GM19193 (cell line): ENCODE results near the gene MUC5AC.

Experiments
- POLR2A ChIP-seq: IDR thresholded peaks from 4 replicates; pipeline ENCODE4 v1.6.1; 2011; ENCODE audit not compliant: insufficient read depth, insufficient read length; ENCODE audit errors: extremely low read depth

Gene MUC5AC, protein sequence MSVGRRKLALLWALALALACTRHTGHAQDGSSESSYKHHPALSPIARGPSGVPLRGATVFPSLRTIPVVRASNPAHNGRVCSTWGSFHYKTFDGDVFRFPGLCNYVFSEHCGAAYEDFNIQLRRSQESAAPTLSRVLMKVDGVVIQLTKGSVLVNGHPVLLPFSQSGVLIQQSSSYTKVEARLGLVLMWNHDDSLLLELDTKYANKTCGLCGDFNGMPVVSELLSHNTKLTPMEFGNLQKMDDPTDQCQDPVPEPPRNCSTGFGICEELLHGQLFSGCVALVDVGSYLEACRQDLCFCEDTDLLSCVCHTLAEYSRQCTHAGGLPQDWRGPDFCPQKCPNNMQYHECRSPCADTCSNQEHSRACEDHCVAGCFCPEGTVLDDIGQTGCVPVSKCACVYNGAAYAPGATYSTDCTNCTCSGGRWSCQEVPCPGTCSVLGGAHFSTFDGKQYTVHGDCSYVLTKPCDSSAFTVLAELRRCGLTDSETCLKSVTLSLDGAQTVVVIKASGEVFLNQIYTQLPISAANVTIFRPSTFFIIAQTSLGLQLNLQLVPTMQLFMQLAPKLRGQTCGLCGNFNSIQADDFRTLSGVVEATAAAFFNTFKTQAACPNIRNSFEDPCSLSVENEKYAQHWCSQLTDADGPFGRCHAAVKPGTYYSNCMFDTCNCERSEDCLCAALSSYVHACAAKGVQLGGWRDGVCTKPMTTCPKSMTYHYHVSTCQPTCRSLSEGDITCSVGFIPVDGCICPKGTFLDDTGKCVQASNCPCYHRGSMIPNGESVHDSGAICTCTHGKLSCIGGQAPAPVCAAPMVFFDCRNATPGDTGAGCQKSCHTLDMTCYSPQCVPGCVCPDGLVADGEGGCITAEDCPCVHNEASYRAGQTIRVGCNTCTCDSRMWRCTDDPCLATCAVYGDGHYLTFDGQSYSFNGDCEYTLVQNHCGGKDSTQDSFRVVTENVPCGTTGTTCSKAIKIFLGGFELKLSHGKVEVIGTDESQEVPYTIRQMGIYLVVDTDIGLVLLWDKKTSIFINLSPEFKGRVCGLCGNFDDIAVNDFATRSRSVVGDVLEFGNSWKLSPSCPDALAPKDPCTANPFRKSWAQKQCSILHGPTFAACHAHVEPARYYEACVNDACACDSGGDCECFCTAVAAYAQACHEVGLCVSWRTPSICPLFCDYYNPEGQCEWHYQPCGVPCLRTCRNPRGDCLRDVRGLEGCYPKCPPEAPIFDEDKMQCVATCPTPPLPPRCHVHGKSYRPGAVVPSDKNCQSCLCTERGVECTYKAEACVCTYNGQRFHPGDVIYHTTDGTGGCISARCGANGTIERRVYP (N-terminal part only)

DNA sequence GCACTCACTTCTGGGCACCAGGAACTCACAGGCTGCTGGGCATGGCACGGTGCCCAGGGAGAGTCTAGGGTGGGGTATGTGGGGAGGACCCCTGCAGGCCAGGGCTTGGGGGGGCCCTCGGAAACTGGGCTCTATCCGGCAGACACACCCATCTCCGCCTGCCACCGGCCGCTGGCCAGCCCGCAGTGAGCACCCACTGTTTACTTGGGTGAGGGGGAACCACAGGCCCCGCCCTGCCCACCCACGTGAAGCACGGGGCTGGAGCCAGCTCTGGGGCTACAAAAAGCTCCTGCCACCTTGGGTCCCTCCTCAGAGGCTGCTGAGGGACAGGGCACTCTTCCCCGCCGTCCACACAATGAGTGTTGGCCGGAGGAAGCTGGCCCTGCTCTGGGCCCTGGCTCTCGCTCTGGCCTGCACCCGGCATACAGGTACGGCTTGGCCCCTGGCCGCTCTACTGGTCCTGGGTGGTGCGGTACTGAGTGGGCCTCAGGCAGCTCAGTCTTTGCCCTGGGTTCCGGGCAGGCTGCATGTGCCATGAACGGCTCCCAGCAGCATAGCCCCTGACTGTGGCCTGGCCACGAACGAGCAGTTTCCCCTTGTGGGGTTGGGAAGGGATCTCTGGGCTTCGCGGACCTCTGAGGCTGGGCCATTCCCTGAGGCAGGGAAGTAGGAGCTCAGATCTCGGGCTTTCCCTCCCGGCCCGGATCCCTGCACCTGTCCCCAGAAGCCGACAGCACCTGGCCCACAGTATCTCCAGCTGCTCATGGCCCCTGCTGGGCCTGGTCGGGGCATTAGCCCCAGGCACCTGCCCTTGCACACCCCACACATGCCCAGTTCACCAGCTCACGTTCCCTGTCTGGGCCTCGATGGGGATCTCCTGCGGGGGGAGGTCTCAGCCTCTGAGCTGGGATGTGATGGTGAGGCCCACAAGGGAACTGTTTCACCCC lies at the start of gene MUC5AC:
Gene MUC5AC, plus strand, starts transcription at position 309 of the 947 bp plus-strand sequence. Its CDS starts 47 bp downstream, at position 356.
- TF ChIP-seq POLR2A: no peak

DNA sequence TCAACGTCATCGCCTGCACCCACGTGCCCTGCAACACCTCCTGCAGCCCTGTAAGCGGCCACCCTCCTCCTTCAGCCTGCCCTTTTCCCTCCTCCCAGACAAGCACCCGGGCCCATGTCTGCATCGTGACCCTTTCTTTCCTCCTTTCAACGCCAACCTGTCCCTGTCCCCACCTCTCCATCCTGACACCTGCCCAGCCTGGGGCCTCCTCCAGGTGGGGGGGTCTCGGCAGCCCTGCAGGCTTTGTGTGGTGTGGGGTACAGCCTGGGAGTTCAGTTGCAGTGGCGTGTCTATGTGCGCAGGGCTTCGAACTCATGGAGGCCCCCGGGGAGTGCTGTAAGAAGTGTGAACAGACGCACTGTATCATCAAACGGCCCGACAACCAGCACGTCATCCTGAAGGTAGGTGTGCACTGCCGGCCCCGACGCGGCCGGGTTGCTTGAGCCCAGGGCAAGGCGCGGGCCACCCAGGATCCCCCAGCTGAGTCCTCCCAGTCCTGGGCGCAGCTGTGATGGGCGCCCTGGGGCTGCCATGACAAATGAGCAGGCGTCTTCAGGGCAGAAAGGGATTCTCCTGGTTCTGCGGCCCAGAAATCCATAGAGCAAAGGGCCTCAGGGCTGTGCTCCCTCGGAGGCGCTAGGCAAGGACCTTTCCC lies 49.4 kb upstream of the MUC5AC start:
- TF ChIP-seq POLR2A: no peak

DNA sequence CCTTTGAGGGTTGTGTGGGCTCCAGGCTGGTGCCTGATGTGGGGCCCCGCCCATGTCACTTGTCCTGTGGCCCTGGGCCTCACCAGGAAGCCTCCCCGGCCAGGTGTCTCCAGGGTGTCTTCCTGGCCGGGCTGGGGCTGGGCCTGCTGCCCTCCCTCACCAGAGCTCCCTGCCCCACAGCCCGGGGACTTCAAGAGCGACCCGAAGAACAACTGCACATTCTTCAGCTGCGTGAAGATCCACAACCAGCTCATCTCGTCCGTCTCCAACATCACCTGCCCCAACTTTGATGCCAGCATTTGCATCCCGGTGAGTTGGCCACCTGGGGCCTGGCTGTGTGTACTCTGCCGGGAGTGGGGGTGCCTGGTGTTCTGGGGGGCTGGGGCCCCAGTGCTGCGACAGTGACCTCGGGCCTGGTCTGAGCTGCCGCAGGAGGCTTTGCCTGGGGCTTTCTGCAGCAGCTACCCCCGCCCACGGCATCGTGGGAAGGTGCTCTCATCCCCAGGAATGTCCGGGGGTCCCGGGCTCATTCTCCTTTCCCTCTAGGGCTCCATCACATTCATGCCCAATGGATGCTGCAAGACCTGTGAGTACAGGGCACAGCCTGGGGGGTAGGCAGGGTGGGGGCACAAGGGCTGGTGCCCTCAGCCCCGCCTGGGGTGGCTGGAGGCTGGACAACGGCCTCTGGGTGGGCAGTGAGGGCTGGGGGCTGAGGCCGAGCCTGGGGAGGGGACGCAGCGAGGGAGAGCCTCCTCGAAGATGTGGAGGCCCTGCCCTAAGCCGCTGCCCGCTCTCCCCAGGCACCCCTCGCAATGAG lies 48.4 kb upstream of the MUC5AC start:
- TF ChIP-seq POLR2A: no peak

DNA sequence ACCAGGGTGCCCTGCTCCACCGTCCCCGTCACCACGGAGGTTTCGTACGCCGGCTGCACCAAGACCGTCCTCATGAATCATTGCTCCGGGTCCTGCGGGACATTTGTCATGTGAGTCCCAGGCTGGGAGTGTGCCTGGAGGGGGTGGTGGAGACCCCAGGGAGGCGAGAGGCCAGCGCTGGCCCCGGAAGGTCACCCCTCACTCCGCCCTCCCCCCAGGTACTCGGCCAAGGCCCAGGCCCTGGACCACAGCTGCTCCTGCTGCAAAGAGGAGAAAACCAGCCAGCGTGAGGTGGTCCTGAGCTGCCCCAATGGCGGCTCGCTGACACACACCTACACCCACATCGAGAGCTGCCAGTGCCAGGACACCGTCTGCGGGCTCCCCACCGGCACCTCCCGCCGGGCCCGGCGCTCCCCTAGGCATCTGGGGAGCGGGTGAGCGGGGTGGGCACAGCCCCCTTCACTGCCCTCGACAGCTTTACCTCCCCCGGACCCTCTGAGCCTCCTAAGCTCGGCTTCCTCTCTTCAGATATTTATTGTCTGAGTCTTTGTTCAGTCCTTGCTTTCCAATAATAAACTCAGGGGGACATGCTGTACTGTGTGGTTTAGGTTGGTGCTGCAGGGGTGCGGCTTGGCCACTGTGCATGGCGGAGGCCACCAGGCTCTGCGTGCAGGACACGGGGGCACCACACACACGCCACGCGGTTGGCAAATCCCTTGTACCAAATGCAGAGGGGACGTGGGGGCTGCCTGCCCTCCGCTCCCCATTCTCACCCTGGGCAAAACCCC lies 47.6 kb upstream of the MUC5AC start:
- TF ChIP-seq POLR2A: no peak

DNA sequence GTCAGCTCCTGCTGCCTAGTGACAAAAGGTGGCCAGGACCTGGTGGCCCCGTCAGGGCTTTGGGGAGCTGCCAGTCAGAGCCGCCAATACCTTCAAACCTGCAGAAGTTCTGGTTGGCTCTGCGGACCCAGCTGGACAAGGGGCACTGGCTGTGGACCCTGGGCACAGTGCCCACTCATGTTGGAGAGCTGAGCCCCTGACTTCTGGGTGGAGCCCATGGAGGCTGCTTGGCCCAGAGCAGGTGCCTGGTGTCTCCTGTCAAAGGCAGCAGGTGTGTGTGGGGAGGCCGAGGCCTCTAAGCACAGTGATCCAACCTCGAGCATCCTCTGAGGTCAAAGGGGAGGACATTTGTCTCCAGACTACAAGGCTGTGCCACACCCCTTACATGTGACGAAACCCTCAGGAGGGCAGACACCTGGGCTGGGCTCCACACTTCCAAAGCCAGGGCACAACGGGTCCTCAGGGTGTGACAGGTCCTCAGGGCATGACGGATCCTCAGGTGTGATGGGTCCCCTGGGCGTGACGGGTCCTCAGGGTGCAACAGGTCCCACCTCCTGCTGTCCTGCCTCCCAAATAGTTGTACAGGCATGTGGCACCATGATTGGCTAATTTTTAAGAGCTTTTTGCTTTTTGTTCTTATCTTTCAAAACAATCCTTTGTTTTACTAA lies 46.1 kb upstream of the MUC5AC start:
- no peak for TF ChIP-seq POLR2A

DNA sequence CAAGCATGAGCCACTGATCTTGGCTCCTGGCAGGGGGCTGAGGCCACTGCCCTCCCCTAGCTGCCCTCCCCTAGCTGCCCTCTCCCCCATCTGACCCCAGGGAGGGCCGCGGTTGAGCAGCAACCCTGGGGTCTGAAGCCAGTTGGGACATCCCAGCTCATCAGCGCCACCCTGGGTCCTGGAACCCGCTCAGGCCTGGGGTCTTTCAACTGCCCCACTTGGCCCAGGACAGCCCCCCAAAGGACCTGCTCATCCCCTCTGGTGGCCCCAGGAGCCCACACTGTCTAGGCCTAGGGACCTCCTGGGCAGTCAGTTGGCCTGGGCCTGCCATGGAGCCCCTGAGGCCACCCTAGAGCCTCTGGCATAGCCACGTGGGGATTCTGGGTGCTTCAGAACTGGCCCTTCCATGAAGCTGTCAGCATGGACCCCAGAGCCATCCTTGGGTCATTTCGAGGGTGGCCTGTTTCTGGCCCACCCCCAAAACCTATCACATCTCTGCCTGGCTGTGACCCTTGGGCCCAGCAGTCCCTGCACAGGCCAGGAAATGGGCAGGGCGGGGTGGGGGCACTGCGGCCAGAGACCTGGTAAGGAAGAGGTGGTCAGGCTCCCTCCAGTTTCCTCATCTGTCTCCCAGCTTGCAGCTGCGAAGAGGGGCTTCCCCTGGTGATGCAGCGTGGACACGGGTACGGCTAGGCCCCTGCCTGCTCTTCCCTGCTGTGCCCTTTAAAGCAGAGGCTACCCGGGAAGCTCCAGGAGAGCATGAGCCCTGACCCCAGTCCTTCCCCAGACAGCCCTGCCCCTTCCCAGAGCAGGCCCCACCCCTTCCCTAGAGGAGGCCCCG lies 45.2 kb upstream of the MUC5AC start:
- TF ChIP-seq POLR2A: no peak

DNA sequence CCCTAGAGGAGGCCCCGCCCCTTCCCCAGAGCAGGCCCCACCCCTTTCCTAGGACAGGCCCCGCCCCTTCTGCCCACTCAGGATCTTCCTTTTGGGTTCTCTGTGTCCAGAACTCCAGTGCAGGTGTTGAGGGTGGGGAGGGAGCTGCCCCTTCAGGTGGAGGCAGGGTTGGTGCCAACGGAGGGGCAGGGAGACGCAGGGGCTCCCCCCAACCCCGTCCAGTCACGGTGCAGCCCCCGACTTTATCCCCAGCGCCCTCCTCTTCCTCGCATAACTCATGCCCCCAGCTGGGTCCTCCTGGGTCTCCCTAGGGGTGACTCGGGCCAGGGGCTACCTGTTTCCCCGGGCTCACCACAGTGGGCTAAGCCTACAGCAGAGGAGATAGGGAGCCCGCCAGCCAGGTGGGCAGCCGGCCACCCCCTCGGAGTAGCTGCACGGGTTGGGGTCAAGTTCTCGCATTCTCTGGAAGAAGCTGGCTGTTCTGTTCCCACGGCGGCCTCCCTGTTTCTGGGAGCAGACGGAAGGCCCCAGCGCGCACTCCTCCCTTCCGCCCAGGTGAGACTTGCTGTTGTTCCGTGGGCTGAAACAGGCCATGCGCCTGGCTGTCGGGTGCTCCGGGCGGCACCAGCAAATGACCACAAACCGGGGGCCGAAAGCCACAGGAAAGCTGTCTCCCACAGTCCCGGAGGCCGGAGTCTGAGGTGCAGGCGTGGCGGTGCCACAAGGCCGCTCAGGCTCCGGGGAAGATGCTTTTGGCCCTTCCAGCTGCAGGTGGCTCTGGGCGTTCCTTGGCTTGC lies 44.1 kb upstream of the MUC5AC start:
- TF ChIP-seq POLR2A: no peak

DNA sequence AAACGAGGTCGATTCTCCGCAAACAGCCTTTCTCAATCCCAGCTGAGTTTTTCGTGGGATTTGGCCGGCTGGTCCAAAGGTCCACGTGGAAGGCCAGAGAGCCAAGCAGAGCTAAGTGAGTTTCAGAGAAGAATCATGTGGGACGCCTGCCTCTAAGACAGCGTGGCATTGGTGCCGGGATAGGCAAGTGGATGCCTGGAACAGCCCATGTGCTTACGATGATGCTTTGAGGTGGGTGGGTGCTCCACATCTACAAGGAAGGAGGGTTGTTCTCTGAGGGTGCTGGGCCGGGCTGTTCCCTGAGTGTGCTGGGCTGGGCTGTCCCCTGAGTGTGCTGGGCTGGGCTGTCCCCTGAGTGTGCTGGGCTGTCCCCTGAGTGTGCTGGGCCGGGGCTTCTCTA lies 41.6 kb upstream of the MUC5AC start:
- TF ChIP-seq POLR2A: no peak

DNA sequence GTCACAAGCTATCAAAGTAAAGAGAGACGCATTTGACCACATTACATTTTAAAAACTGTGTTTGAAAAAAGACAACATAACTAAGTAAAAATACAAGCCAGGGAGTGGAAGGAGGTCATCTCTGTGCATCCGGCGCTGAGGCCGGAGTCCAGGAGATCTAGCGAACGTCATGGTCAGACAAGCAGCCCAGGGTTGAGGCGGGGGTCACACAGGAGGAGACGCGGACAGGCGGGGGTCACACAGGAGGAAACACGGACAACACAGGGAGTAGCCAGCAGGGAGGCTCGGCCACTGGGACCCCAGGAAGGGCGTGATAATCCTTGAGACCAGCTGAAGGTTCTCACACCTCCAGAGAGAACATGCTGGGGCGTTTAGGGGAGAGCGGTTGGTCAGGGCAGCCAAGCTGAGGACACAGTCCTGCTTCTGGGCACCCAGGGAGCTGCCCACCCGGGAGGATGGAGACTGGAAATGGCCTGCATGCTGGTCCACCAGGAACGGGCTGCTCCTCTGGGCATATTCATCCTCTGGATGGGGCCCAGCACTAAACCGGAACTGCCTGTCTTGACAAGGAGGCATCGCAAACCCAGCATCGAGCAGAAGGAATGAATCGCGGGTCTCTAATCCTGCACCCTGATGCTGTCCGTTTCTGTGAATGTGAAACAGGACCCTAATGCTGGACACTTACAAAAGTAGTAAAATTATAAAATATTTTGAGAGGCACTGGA lies 40.9 kb upstream of the MUC5AC start:
- TF ChIP-seq POLR2A: no peak
